Subcutaneous abdominal adipose tissue (tissue), 5 donors: ENCODE measurements around the gene MFSD11.
"Not testable (repeated sequence)": the region's sequence is repeated elsewhere in the genome, so short reads cannot be mapped to it uniquely, and the experiment has no call there.

ENCODE experiments used
- H3K27ac ChIP-seq: one replicate; pipeline ENCODE4 v1.7.0; 2013; ENCODE audit warnings: low read depth, mild to moderate bottlenecking, inconsistent platforms, low read length, moderate library complexity
- H3K27me3 ChIP-seq, 5 donors: one replicate each; pipeline ENCODE4 v1.7.0; 2013; ENCODE audit warnings: low read length in 5 of 5, inconsistent platforms in 1 of 5; ENCODE audit not compliant: control insufficient read depth in 5 of 5, insufficient read depth in 4 of 5
- H3K36me3 ChIP-seq, 5 donors: one replicate each; pipeline ENCODE4 v1.7.0; 2013; ENCODE audit warnings: low read length in 5 of 5; ENCODE audit not compliant: control insufficient read depth in 5 of 5, insufficient read depth in 5 of 5
- H3K4me1 ChIP-seq, 5 donors: one replicate each; pipeline ENCODE4 v1.7.0; 2013; ENCODE audit warnings: low read length in 5 of 5, mild to moderate bottlenecking in 3 of 5, moderate library complexity in 1 of 5; ENCODE audit not compliant: control insufficient read depth in 5 of 5, insufficient read depth in 5 of 5
- H3K4me3 ChIP-seq, 5 donors: one replicate each; pipeline ENCODE4 v1.7.0; 2013; ENCODE audit warnings: low read length in 5 of 5, low read depth in 1 of 5
- H3K9ac ChIP-seq, 5 donors: one replicate each; pipeline ENCODE4 v1.7.0; 2013; ENCODE audit warnings: low read length in 5 of 5, mild to moderate bottlenecking in 4 of 5, moderate library complexity in 3 of 5
- H3K9me3 ChIP-seq, 5 donors: one replicate each; pipeline ENCODE4 v1.7.0; 2013; ENCODE audit warnings: low read length in 5 of 5; ENCODE audit not compliant: control insufficient read depth in 5 of 5
- donor health status: healthy.
- donor health status: healthy.
- donor health status: healthy.
- donor health status: healthy.
- donor health status: healthy.

MFSD11 gene

DNA sequence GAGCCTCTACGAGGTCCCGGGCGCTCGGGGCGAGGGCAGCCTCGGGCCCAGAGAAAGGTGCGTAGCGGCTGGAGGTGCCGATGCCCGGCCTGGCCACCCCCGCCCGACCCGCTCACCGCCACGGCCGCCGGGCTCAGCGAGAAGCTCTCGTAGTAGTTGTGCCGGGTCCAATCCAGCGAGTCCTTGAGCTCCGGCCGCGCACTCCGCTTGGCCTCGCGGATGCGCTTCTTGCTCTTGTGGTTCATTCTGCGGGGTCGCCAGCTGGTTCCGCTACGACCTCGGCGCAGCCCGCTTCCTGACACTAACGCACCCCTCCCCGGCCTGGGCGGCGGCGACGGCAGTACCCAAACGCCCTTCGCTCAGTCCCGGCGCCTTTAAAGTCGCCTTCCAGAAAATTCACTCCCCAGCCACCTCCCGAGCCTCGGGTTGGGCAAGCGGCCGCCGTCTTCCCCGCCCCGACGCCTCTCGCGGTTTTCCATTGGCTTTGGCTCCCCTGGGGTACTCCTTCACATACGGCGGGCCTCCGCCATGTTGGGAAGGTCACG lies 11.6 kb upstream of the MFSD11 start, which contains the start of gene JMJD6:
TSS of gene JMJD6 (minus strand) at position 376 of the 545 bp plus-strand sequence. CDS start at position 245, 131 bp downstream.
- no peaks in the 10 kb centered on the region for H3K27me3 ChIP-seq
- peaks cover 9 to 43% (median 33%) of the 10 kb centered on the region in 5 donors for H3K4me1 ChIP-seq
- H3K9me3 ChIP-seq, result no peaks in the 10 kb centered on the region
- peak within 1 kb of the TSS; percentile 84 to 95 (median 88) for H3K4me3 ChIP-seq
- peak within 1 kb of the TSS; percentile 99 for H3K27ac ChIP-seq
- H3K36me3 ChIP-seq, result peaks cover 2 to 42% (median 24%) of the 10 kb centered on the region in 5 donors
- peak within 1 kb of the TSS; percentile 68 to 98 (median 96) for H3K9ac ChIP-seq

DNA sequence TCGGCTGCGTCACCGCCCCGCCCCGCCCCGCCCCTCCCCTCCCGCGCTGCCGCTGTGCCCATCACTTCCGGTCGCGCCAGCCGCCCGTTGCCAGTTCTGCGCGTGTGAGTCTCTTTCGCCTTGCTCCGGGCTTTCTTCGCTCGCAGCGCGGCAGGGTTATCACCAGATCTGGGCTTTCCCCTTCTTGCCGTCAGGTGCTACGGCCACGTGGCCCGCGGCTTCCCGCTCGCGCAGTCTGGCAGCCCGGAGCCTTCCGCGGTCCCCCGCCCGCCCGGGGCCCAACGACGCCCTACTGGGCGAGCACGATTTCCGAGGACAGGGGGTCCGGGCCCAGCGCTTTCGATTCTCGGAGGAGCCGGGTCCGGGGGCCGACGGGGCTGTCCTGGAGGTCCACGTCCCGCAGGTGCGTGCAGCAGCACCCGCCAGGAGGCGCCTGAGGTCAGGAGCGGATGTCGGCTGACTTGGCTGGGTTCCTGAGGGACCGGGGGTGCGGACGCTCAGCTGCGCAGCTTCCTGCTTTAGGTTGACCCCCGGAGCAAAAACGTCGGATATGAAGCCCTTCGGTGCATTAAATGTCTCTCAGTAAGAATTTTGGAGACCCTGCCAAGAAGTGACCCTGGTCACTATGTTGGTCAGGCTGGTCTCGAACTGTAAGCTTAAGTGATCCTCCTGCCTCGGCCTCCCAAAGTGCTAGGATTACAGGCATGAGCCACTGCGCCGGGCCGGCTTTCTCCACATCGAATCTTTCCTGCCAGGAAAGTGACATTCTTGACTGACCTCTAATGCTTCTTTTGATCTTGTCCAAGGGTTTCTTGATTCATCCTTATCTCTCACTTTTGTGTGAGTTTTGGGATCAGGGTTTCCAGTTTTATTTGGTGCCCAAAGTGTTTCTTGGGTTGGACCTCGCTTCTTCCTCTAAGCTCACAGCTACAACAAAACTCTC lies 10.9 kb upstream of the MFSD11 start, which contains the start of gene METTL23:
TSS of gene METTL23 (plus strand) at position 64 of the 943 bp plus-strand sequence. CDS start 2,872 bp downstream, outside the sequence.
- Histone ChIP-seq H3K36me3 (peaks cover 7 to 42% (median 17%) of the 10 kb centered on the region in 5 donors), H3K9ac (peak within 1 kb of the TSS; percentile 68 to 98 (median 96)), H3K4me3 (peak within 1 kb of the TSS; percentile 84 to 95 (median 88)), H3K27me3 (no peaks in the 10 kb centered on the region), H3K27ac (peak within 1 kb of the TSS; percentile 99), H3K9me3 (no peaks in the 10 kb centered on the region), H3K4me1 (peaks cover 9 to 47% (median 37%) of the 10 kb centered on the region in 5 donors)

GRCh38 chr17:76727745-76728456 lies 10.0 kb upstream of the MFSD11 start:
- H3K36me3 ChIP-seq, result peaks cover 7 to 40% (median 19%) of the 10 kb centered on the region in 5 donors
- H3K9ac ChIP-seq, result peak overlapping the region in 3 of 5 donors; percentile 59 to 93 (median 85)
- peak overlapping the region; percentile 99 for H3K27ac ChIP-seq
- peak overlapping the region; percentile 61 to 95 (median 82) for H3K4me3 ChIP-seq
- H3K4me1 ChIP-seq, result peaks cover 9 to 55% (median 43%) of the 10 kb centered on the region in 5 donors
- no peaks in the 10 kb centered on the region for H3K27me3 ChIP-seq
- H3K9me3 ChIP-seq, result no peaks in the 10 kb centered on the region

DNA sequence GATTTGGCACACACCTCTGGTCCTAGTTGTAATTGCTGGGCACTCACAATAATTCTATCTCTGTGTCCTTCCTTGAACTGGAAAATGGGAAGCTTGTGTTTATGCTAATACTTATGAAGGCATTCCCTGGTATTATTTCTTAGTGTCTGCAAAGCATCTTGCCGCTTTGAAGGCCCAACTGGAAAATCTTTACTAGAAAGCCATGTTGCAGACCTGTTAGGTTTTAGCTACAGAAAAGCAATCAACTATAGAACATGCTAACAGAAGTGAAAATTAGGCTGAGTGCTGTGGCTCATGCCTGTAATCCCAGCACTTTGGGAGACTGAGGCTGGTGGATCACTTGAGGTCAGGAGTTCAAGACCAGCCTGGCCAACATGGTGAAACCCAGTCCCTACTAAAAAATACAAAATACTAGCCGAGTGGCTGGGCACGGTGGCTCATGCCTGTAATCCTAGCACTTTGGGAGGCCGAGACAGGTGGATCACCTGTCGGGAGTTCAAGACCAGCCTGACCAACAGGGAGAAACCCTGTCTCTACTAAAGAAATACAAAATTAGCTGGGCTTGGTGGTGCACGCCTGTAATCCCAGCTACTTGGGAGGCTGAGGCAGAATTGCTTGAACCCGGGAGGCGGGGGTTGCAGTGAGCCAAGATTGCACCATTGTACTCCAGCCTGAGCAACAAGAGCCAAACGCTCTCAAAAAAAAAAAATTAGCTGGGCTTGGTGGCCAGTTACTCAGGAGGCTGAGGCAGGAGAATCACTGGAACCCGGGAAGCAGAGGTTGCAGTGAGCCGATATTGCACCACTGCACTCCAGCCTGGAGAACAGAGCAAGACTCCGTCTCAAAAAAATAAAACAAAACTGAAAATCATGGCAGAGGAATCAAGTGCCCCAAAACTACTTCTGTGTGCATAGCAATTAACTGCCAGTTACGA lies 5.9 kb upstream of the MFSD11 start:
- H3K9ac ChIP-seq, H3K4me3 ChIP-seq, H3K9me3 ChIP-seq, H3K27me3 ChIP-seq: not testable (repeated sequence)
- Histone ChIP-seq H3K4me1 (peaks cover 21 to 68% (median 56%) of the 10 kb centered on the region in 5 donors), H3K27ac (peak overlapping the region; percentile 4), H3K36me3 (peaks cover 23 to 45% (median 30%) of the 10 kb centered on the region in 5 donors)

GRCh38 chr17:76732734-76733617 lies 4.9 kb upstream of the MFSD11 start:
- H3K9me3 ChIP-seq, result no peaks in the 10 kb centered on the region
- peaks cover 16 to 59% (median 48%) of the 10 kb centered on the region in 5 donors for H3K4me1 ChIP-seq
- peak overlapping the region in 1 of 5 donors; percentile 32 for H3K9ac ChIP-seq
- H3K27me3 ChIP-seq, result no peaks in the 10 kb centered on the region
- H3K27ac ChIP-seq, result peak overlapping the region; percentile 27
- peaks cover 23 to 45% (median 30%) of the 10 kb centered on the region in 5 donors for H3K36me3 ChIP-seq
- no peak overlapping the region for H3K4me3 ChIP-seq

GRCh38 chr17:76733618-76733957 lies 4.3 kb upstream of the MFSD11 start:
- Histone ChIP-seq H3K27me3 (no peaks in the 10 kb centered on the region), H3K27ac (peak overlapping the region; percentile 27), H3K9ac (no peak overlapping the region), H3K4me1 (peaks cover 17 to 58% (median 51%) of the 10 kb centered on the region in 5 donors), H3K9me3 (no peaks in the 10 kb centered on the region), H3K4me3 (peak overlapping the region in 1 of 5 donors; percentile 0), H3K36me3 (peaks cover 23 to 45% (median 30%) of the 10 kb centered on the region in 5 donors)

- H3K27me3 ChIP-seq, result no peaks in the 10 kb centered on the region
- peaks cover 23 to 45% (median 30%) of the 10 kb centered on the region in 5 donors for H3K36me3 ChIP-seq
- peak overlapping the region in 4 of 5 donors; percentile 18 to 99 (median 24) for H3K4me3 ChIP-seq
- H3K9ac ChIP-seq, result peak overlapping the region in 4 of 5 donors; percentile 23 to 96 (median 61)
- no peaks in the 10 kb centered on the region for H3K9me3 ChIP-seq
- H3K4me1 ChIP-seq, result peaks cover 20 to 63% (median 57%) of the 10 kb centered on the region in 5 donors
- peak overlapping the region; percentile 99 for H3K27ac ChIP-seq
These were observed 3.7 kb upstream of the MFSD11 start for GRCh38 chr17:76734080-76734840.

DNA sequence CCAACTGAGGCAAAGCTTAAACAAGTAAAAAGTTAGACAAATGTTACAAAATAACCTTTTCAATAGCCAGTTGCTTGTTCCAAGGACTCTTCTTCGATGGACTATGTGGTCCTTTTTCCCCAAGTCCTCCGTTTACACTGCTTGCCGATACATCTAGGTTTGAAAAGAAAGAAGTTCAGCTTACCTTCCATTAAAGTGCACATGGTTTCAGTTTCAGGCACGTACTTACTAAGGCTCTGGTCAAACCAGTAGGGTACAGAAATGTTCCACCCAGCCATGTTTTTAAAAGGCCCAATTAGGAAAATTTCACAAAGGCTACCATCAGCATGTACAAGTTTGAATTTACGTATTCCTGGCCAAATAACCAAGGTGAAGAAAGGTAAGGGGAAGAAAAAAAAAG lies 2.9 kb upstream of the MFSD11 start:
- Histone ChIP-seq H3K27ac (peak overlapping the region; percentile 99), H3K4me1 (peaks cover 20 to 62% (median 55%) of the 10 kb centered on the region in 5 donors), H3K27me3 (no peaks in the 10 kb centered on the region), H3K36me3 (peaks cover 23 to 44% (median 30%) of the 10 kb centered on the region in 5 donors), H3K9me3 (no peaks in the 10 kb centered on the region), H3K9ac (peak overlapping the region in 3 of 5 donors; percentile 21 to 96 (median 94)), H3K4me3 (peak overlapping the region; percentile 92 to 100 (median 99))
